Measurements from ENCODE around the gene G6PC2. TPM values are rescaled to one million over a fixed set of nuclear protein-coding genes. Genes with fewer than 3 reads are reported as not detected.
"Not testable (repeated sequence)": the region's sequence is repeated elsewhere in the genome, so short reads cannot be mapped to it uniquely, and the experiment has no call there.

G6PC2 gene, protein sequence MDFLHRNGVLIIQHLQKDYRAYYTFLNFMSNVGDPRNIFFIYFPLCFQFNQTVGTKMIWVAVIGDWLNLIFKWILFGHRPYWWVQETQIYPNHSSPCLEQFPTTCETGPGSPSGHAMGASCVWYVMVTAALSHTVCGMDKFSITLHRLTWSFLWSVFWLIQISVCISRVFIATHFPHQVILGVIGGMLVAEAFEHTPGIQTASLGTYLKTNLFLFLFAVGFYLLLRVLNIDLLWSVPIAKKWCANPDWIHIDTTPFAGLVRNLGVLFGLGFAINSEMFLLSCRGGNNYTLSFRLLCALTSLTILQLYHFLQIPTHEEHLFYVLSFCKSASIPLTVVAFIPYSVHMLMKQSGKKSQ
- polyA plus RNA-seq (2013, experiment 1 of 2; ENCODE audit: insufficient read length): not detected
- not detected for polyA plus RNA-seq (2013, experiment 2 of 2; ENCODE audit: insufficient read length)

DNA sequence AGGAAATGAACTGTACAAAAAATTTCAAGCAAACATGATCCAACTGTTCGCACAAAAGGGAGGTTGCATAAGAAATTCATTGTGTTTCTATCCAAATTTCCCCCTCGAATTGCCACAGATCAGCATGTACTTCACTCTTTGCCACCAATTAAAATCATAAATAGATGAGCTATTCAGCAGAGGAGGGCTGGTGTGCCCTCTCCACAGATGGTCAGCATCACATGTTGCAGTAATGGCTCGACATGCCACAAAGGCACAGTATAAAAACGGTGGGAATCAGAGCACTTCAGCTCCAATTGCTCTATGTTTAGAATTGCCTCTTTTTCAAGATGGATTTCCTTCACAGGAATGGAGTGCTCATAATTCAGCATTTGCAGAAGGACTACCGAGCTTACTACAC is at the start of gene G6PC2:
Gene G6PC2, plus strand, starts transcription at position 289 of the 400 bp plus-strand sequence. Its CDS starts 41 bp downstream, at position 330.
- no peak for DNase-seq

DNA sequence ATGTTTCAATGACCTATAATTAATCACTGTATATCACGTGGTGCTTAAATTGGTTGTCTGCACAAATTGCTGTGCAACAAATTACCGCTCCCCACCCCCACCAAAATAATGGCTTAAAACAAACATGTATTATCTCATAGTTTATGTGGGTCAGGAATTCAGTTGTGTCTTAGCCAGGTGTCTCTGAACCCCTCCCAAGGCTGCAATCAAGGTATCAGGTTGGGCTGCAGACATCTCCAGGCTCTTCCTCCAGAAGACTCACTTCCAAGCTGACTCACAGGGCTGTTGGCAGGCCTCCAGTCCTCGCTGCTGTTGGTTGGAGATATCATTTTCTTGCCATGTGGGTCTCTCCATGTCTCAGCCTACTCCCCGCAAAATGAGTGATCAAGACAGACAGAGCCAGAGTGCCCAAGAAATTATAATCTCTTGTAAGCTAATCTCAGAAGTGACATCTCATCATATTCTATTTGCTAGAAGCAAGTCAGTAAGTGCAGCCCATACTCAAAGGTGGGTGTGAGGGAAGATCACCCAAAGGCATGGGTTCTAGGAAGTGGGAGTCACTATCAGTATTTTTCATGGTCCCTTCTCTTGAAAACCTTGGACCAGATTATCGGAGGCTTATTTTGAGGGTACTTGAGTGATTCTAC is 49.3 kb upstream of the G6PC2 start:
- DNase-seq: peak; percentile 69

DNA sequence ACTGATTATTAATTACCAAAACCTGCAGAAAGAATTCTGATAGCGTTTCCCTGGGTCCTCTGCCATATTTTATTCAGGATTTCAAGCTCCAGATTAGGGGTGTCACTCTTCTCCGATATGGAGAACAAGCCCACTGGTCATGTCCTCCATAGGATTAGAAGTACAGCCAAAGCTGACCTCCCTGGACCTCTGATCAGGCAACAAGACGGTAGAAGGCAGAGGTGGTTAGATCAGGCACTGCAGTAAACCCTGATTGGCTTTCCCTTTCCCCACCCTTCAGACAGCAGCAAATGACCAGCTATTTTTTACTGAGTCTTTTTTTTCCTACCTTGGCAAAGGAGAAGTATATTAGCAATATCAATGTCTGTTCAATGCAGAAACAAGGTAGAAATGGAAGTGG is 48.6 kb upstream of the G6PC2 start:
- DNase-seq: no peak

- DNase-seq: no peak
Observed at GRCh38 chr2:168853471-168853870, 47.6 kb upstream of the G6PC2 start.

DNA sequence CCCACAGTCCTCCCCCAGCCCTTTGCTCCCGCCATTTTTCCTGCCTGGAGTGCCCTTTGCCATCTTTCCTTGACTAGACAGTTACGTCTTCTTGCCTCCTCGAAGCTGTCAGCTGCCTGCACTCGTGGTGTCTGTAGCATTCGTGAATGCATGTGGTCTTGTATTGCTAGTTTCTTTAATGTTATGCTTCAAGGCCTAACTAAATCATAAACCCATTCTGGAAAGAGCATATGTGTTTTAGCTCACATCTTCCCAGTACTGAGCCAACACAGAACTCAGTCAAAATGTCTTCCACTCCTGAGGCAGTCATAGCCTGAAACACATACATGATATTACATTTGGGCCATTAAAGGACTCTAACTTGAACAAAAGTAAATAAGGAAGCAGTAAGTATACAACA is 46.4 kb upstream of the G6PC2 start:
- DNase-seq: no peak

- no peak for DNase-seq
Observed at GRCh38 chr2:168855601-168856000, 45.5 kb upstream of the G6PC2 start.

- no peak for DNase-seq
Observed at GRCh38 chr2:168858146-168858545, 42.9 kb upstream of the G6PC2 start.

DNA sequence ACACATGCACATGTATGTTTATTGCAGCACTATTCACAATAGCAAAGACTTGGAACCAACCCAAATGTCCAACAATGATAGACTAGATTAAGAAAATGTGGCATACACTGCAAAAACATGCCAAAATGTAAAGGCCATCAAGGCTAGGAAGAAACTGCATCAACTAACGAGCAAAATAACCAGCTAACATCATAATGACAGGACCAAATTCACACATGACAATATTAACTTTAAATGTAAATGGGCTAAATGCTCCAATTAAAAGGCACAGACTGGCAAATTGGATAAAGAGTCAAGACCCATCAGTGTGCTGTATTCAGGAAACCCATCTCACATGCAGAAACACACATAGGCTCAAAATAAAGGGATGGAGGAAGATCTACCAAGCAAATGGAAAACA is 33.9 kb upstream of the G6PC2 start:
- not testable (repeated sequence) for DNase-seq

DNA sequence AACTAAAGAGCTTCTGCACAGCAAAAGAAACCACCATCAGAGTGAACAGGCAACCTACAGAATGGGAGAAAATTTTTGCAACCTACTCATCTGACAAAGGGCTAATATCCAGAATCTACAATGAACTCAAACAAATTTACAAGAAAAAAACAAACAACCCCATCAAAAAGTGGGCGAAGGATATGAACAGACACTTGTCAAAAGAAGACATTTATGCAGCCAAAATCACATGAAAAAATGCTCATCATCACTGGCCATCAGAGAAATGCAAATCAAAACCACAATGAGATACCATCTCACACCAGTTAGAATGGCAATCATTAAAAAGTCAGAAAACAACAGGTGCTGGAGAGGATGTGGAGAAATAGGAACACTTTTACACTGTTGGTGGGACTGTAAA is 30.7 kb upstream of the G6PC2 start:
- not testable (repeated sequence) for DNase-seq

DNA sequence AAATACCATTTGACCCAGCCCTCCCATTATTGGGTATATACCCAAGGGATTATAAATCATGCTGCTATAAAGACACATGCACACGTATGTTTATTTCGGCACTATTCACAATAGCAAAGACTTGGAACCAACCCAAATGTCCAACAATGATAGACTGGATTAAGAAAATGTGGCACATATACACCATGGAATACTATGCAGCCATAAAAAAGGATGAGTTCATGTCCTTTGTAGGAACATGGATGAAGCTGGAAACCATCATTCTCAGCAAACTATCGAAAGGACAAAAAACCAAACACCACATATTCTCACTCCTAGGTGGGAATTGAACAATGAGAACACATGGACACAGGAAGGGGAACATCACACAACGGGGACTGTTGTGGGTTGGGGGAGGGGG is 30.3 kb upstream of the G6PC2 start:
- not testable (repeated sequence) for DNase-seq

GRCh38 chr2:168874368-168875054 is 26.6 kb upstream of the G6PC2 start:
- no peak for DNase-seq

DNA sequence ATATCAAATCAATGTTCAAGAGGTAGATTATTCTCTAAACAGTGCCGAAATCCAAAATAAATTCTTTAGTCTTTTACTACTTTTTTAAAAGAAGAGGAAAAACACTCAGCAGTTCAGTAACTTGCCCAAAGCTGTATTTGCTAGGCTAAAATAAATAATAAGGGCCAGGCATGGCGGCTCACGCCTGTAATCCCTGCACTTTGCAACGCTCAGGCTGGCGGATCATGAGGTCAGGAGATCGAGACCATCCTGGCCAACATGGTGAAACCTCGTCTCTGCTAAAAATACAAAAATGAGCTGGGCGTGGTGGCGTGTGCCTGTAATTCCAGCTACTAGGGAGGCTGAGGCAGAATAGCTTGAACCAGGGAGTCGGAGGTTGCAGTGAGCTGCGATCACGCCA is 18.9 kb upstream of the G6PC2 start:
- DNase-seq: not testable (repeated sequence)

GRCh38 chr2:168884975-168885374 is 16.1 kb upstream of the G6PC2 start:
- peak; percentile 5 for DNase-seq

DNA sequence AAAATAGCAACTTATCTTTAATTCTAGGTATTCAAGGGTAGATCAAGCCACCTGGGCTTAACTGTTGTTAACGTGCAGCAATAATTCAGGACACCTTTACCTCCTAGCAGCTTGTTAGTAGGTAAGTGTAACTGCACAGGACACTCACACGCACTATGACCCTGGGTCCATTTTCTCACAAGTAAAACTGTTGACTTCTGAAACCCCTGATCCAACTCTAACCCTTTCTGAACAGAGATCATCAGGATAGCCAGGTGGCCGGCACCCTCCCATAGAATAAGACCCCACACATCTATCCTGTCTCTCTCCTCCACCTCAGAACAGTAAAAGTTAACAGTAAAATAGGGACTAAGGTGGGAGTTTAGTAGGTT is 11.5 kb upstream of the G6PC2 start:
- DNase-seq: no peak

DNA sequence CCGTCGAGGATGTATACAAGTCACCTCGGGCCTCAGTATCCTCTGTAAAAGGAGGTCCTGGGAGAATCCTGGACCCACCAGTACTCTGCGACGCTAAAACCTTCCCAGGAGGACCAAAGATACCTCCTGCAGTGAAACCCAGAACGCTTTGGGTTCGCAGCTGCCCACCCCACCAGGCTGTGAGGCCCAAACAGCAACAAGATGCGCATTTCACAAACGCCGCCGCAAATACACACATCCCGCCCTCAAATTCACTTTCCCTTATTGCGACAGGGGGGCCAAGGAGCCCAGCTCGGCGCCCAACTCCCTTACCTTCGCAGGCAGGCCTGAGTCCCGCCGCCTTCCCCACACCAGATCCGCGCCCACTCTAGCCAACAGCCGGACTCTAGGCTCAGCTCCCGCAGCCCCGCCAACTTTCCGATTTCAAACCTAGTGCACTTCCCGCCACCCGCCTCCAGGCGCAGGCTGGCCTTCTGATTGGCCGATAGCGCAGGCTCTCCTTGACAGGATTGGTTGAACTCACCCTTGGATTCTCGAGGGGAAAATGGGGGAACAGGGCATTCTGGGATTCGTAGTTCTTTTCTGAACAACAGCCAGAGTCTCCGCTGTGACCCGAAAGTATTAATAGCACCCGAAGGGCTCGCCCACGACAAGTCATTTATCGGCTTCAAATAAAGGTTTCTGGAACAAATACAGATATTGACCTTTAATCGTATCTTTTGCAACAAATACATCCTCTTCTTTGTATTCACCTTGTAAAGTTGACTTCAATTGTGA is 10.9 kb upstream of the G6PC2 start, which contains the start of gene SPC25:
Gene SPC25, minus strand, starts transcription at position 425 of the 777 bp plus-strand sequence. CDS start 911 bp downstream, outside the sequence.
- peak; percentile 93 for DNase-seq

GRCh38 chr2:168892327-168892726 is 8.8 kb upstream of the G6PC2 start:
- DNase-seq: no peak

DNA sequence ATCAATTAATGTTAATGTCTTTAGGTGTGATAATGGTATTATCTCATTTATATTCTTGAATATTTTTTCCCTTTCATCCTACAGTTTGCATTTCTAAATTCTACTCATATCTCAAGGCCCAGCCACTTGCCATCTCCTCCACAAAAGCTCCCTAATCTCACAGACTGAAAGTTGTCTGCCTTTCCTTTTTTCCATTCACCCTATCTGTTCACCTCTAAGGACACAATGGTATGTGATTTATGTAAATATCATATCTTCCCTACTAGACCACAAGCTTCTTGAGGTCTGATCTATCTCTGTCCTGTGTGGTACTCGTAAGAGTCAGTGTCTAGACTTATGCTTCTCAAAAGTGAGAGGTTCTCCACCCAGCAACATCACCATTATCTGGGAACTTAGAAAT is 7.0 kb upstream of the G6PC2 start:
- DNase-seq: no peak

- DNase-seq: no peak
Observed at GRCh38 chr2:168894720-168895119, 6.4 kb upstream of the G6PC2 start.

GRCh38 chr2:168895771-168896170 is 5.3 kb upstream of the G6PC2 start:
- peak; percentile 14 for DNase-seq

DNA sequence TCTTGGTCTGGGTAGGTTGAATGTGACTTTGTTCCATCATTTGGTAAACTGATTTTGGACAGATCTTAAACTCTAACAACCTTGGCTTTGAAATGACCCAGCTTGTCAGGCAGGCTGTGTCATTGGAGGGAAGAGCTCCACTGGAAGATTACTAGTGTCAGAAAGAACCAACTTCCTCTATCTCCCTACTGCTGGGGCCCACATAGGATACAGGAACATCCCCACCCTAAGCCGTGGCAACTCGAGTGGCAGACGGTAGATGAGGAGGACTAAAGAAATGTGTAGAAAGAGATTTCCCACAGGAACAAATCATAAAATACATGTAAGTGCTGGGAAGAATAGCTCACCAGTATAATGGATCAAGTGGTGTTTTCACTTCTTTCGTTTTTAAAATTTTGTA is 4.3 kb upstream of the G6PC2 start:
- no peak for DNase-seq

DNA sequence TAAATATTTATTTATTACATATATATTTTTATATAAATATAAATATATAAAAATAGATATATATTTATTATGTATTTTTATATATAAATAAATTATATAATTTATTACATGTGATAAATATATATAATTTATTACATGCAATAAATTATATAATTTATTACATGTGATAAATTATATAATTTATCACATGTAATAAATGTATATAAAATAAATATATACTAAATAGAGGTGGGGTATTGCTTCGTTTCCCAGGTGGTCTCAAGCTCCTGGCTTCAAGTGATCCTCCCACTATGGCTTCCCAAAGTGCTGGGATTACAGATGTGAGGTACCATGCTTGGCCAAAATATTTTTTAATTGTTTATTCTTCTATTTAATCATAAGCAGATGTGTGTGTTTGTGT is 3.6 kb upstream of the G6PC2 start:
- no peak for DNase-seq

DNA sequence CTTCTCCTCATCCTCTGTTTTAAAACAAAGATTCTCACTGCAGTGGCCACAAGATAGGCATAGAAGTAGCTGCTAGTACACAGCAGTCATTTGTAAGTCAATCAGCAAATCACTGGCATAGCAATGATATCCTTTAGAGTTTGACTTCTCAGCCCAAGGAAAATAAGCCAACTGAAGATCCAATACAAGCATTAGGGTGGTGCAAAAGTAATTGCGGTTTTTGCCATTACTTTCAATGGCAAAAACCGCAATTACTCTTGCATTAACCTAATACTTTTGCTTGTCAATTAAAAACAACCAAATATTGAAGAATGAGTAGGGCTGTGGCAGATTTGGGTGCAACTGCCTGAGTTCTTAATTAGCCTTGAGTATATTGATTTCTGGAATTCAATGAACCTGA is 2.8 kb downstream of the G6PC2 start:
- no peak for DNase-seq

- no peak for DNase-seq
Observed at GRCh38 chr2:168904358-168904757, 3.3 kb downstream of the G6PC2 start.

All from fibroblast of skin of back (primary cell).